Neural cell (in vitro differentiated cells): ENCODE results near the gene ZNF516. TPM values are rescaled to one million over a fixed set of nuclear protein-coding genes. Genes with fewer than 3 reads are reported as not detected.

ENCODE experiments used
- H2AFZ ChIP-seq: fragments of 200-600, 300-800 bp; sonication (generic), shearing (Covaris generic); 2 replicates; pipeline ENCODE4 v1.6.0; 2014; ENCODE audit warnings: low read depth, mild to moderate bottlenecking, antibody characterized with exemption, low read length, moderate library complexity
- H3F3A ChIP-seq: fragments of 200-600 bp; shearing (Covaris generic); 2 replicates; pipeline ENCODE4 v1.6.1; 2016; ENCODE audit warnings: mild to moderate bottlenecking, moderate library complexity, mixed read lengths, antibody characterized with exemption, low read length; ENCODE audit not compliant: insufficient read depth, poor library complexity, severe bottlenecking
- H3K27ac ChIP-seq: fragments of 200-600, 300-800 bp; sonication (generic), shearing (Covaris generic); 2 replicates; pipeline ENCODE4 v1.5.1; 2014; ENCODE audit warnings: mild to moderate bottlenecking, low read length, moderate library complexity
- H3K27me3 ChIP-seq: fragments of 300-800, 200-600 bp; sonication (generic), shearing (Covaris generic); 2 replicates; pipeline ENCODE4 v1.6.0; 2014; ENCODE audit warnings: mild to moderate bottlenecking, low read depth, low read length, moderate library complexity; ENCODE audit not compliant: insufficient read depth
- H3K36me3 ChIP-seq: fragments of 300-800, 200-600 bp; sonication (generic), shearing (Covaris generic); 2 replicates; pipeline ENCODE4 v1.5.1; 2014; ENCODE audit warnings: mild to moderate bottlenecking, antibody characterized with exemption, low read length, moderate library complexity; ENCODE audit not compliant: insufficient read depth
- H3K4me2 ChIP-seq: fragments of 300-800, 200-600 bp; sonication (generic), shearing (Covaris generic); 2 replicates; pipeline ENCODE4 v1.6.0; 2014; ENCODE audit warnings: mild to moderate bottlenecking, low read length
- H3K4me3 ChIP-seq: fragments of 300-800, 200-600 bp; sonication (generic), shearing (Covaris generic); 2 replicates; pipeline ENCODE4 v1.5.1; 2014; ENCODE audit warnings: mild to moderate bottlenecking, low read length, moderate library complexity
- H3K79me2 ChIP-seq: fragments of 200-600 bp; shearing (Covaris generic); replicated peaks from 2 replicates; pipeline ENCODE4 v1.6.0; 2014; ENCODE audit warnings: mild to moderate bottlenecking, low read length, moderate library complexity; ENCODE audit not compliant: insufficient read depth
- H3K9ac ChIP-seq: fragments of 300-800, 200-600 bp; sonication (generic), shearing (Covaris generic); 2 replicates; pipeline ENCODE4 v1.6.1; 2016; ENCODE audit warnings: mild to moderate bottlenecking, low read length, mixed read lengths
- H3K9me2 ChIP-seq: fragments of 200-600 bp; shearing (Covaris generic); 2 replicates; pipeline ENCODE4 v1.6.1; 2016; ENCODE audit warnings: mild to moderate bottlenecking, low read length, mixed read lengths; ENCODE audit not compliant: insufficient read depth
- H3K9me3 ChIP-seq: fragments of 200-600, 300-800 bp; sonication (generic), shearing (Covaris generic); 2 replicates; pipeline ENCODE4 v1.6.1; 2016; ENCODE audit warnings: mild to moderate bottlenecking, mixed run types, low read length, moderate library complexity, mixed read lengths
- H4K20me1 ChIP-seq: fragments of 200-600 bp; shearing (Covaris generic); 2 replicates; pipeline ENCODE4 v1.6.1; 2016; ENCODE audit warnings: mild to moderate bottlenecking, mixed run types; ENCODE audit not compliant: insufficient read depth
- EP300 ChIP-seq: fragments of 450-650 bp; conservative IDR thresholded peaks from 2 replicates; pipeline ENCODE4 v1.6.1; 2014; ENCODE audit warnings: antibody characterized with exemption, mild to moderate bottlenecking, moderate library complexity; ENCODE audit not compliant: poor library complexity, severe bottlenecking
- EZH2 ChIP-seq: fragments of 200-600, 300-800 bp; shearing (Covaris generic), sonication (generic); IDR thresholded peaks from 2 replicates; pipeline ENCODE4 v1.6.1; 2014; ENCODE audit warnings: antibody characterized with exemption, low read length, borderline replicate concordance, mild to moderate bottlenecking; ENCODE audit not compliant: insufficient read depth, poor library complexity, severe bottlenecking
- MXI1 ChIP-seq: fragments of 450-650 bp; conservative IDR thresholded peaks from 2 replicates; pipeline ENCODE4 v1.6.1; 2014; ENCODE audit warnings: antibody characterized with exemption, mild to moderate bottlenecking; ENCODE audit not compliant: poor library complexity, severe bottlenecking
- POLR2AphosphoS5 ChIP-seq: IDR thresholded peaks from 2 replicates; pipeline ENCODE4 v1.6.1; 2012
- RAD21 ChIP-seq: fragments of 450-650 bp; conservative IDR thresholded peaks from 2 replicates; pipeline ENCODE4 v1.6.1; 2014; ENCODE audit warnings: antibody characterized with exemption, mild to moderate bottlenecking, moderate library complexity
- SMC3 ChIP-seq: fragments of 450-650 bp; conservative IDR thresholded peaks from 2 replicates; pipeline ENCODE4 v1.6.1; 2014; ENCODE audit warnings: antibody characterized with exemption, mild to moderate bottlenecking, moderate library complexity; ENCODE audit not compliant: poor library complexity
- TAF1 ChIP-seq: IDR thresholded peaks from 2 replicates; pipeline ENCODE4 v1.6.1; 2012; ENCODE audit warnings: low read depth
- polyA plus RNA-seq: library from polyadenylated mRNA; depleted of rRNA; stranded (reverse); fragments of >200 nt; gene quantifications from 2 replicates; pipeline ENCODE4 v1.2.3, GENCODE V29; 2014
- TF ChIP-seq, protein P1 (sequence below): IDR thresholded peaks from 2 replicates; pipeline ENCODE4 v1.6.1; 2012; ENCODE audit warnings: borderline replicate concordance
- TF ChIP-seq, protein P2 (sequence below): fragments of 450-650 bp; IDR thresholded peaks from 2 replicates; pipeline ENCODE4 v1.5.1; 2014; ENCODE audit warnings: antibody characterized with exemption, mild to moderate bottlenecking, moderate library complexity; ENCODE audit not compliant: poor library complexity, severe bottlenecking

Gene ZNF516
- polyA plus RNA-seq, 1 donor from 2014 or later, result 11.5 TPM

DNA sequence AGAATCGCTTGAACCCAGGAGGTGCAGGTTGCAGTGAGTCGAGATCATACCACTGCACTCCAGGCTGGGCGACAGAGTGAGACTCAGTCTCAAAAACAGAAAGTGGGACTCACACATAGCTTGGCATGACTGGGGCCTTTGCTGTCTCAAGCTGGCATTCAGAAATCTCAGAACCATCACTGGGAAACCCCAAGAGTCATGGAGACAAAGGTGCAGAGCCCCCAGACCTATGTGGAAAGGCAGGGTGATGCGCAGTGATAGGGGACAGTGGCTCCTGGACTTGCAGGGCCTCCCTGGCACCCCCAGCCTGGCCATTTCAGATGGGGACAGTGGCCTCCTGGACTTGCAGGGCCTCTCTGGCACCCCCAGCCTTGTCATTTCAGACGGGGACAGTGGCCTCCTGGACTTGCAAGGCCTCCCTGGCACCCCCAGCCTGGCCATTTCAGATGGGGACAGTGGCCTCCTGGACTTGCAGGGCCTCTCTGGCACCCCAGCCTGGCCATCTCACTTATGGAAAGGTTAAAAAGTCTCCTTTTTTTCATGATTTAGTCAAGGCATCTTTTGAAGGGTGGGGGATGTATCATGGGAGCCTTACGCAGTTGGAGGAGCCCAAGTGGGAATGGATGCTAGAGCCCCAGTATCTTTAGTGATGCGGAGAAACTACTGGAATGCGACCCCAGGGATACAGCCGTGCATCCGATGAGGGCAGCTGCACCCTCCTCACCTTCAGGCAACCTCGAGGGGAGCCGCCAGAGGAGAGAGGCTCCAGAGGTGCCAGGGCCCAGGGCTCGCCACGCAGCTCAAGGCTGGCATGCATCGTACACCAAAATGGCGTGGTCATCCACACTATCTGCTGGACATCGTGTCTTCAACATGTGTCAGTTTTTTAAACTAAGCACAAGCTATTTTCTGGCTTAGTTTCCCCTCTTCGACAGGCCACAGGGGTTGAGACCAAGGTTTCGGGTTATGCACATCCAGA is 30.5 kb downstream of the ZNF516 start:
- no peaks in the 10 kb centered on the region for H3F3A ChIP-seq
- H3K27me3 ChIP-seq, result no peaks in the 10 kb centered on the region
- no peak overlapping the region for H2AFZ ChIP-seq
- no peak overlapping the region for H3K9ac ChIP-seq
- H3K4me3 ChIP-seq, result no peak overlapping the region
- H4K20me1 ChIP-seq, result no peaks in the 10 kb centered on the region
- no peaks in the 10 kb centered on the region for H3K9me3 ChIP-seq
- no peaks in the 10 kb centered on the region for H3K36me3 ChIP-seq
- no peaks in the 10 kb centered on the region for H3K9me2 ChIP-seq
- no peak overlapping the region for H3K27ac ChIP-seq
- H3K79me2 ChIP-seq, result peaks cover 71% of the 10 kb centered on the region
- H3K4me2 ChIP-seq, result no peak overlapping the region
- TF ChIP-seq, protein P1, sequence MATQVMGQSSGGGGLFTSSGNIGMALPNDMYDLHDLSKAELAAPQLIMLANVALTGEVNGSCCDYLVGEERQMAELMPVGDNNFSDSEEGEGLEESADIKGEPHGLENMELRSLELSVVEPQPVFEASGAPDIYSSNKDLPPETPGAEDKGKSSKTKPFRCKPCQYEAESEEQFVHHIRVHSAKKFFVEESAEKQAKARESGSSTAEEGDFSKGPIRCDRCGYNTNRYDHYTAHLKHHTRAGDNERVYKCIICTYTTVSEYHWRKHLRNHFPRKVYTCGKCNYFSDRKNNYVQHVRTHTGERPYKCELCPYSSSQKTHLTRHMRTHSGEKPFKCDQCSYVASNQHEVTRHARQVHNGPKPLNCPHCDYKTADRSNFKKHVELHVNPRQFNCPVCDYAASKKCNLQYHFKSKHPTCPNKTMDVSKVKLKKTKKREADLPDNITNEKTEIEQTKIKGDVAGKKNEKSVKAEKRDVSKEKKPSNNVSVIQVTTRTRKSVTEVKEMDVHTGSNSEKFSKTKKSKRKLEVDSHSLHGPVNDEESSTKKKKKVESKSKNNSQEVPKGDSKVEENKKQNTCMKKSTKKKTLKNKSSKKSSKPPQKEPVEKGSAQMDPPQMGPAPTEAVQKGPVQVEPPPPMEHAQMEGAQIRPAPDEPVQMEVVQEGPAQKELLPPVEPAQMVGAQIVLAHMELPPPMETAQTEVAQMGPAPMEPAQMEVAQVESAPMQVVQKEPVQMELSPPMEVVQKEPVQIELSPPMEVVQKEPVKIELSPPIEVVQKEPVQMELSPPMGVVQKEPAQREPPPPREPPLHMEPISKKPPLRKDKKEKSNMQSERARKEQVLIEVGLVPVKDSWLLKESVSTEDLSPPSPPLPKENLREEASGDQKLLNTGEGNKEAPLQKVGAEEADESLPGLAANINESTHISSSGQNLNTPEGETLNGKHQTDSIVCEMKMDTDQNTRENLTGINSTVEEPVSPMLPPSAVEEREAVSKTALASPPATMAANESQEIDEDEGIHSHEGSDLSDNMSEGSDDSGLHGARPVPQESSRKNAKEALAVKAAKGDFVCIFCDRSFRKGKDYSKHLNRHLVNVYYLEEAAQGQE, result no peak
- TF ChIP-seq POLR2AphosphoS5 (no peak), RAD21 (no peak), MXI1 (no peak), SMC3 (no peak)

DNA sequence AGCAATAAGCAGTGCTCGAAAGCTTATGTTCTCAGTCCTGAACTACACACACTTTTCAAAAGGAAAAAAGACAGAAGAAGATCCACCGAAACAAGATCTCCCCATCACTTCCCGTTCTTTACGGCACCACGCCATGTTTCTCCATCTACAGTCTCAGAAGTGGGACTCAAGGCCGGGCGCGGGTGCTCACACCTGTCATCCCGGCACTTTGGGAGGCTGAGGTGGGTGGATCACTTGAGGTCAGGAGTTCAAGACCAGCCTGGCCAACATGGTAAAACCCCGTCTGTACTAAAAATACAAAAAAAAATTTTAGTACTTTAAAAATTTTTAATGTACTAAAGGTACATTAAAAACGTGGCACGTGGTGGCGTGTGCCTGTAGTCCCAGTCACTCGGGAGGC is 31.2 kb downstream of the ZNF516 start:
- no peaks in the 10 kb centered on the region for H4K20me1 ChIP-seq
- no peaks in the 10 kb centered on the region for H3F3A ChIP-seq
- no peak overlapping the region for H3K9ac ChIP-seq
- H3K4me2 ChIP-seq, result no peak overlapping the region
- no peaks in the 10 kb centered on the region for H3K27me3 ChIP-seq
- H3K9me3 ChIP-seq, result no peaks in the 10 kb centered on the region
- H2AFZ ChIP-seq, result no peak overlapping the region
- peaks cover 71% of the 10 kb centered on the region for H3K79me2 ChIP-seq
- no peaks in the 10 kb centered on the region for H3K36me3 ChIP-seq
- TF ChIP-seq TAF1 (no peak), SMC3 (no peak), EZH2 (no peak)
- H3K9me2 ChIP-seq, result no peaks in the 10 kb centered on the region
- H3K27ac ChIP-seq, result no peak overlapping the region
- H3K4me3 ChIP-seq, result no peak overlapping the region

DNA sequence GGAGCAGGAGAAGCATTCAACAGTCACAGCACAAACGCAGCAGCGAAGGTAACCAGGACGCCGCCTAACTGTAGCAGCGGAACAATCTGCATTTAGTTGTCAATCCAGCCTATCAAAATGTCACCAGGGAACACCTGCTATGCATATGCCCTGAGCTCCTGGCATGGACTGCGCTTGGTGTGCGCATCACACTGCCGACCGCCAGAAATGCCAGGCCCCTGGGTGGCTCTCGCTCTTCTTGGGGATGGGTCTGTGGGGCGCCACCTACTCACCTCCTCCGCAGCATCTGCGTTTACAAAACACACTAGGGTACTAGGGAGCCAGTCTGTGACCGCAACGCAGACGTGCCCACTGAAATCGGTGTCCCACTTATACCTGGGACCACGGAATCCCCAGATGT is 31.7 kb downstream of the ZNF516 start:
- no peaks in the 10 kb centered on the region for H3K9me2 ChIP-seq
- TF ChIP-seq, protein P2, sequence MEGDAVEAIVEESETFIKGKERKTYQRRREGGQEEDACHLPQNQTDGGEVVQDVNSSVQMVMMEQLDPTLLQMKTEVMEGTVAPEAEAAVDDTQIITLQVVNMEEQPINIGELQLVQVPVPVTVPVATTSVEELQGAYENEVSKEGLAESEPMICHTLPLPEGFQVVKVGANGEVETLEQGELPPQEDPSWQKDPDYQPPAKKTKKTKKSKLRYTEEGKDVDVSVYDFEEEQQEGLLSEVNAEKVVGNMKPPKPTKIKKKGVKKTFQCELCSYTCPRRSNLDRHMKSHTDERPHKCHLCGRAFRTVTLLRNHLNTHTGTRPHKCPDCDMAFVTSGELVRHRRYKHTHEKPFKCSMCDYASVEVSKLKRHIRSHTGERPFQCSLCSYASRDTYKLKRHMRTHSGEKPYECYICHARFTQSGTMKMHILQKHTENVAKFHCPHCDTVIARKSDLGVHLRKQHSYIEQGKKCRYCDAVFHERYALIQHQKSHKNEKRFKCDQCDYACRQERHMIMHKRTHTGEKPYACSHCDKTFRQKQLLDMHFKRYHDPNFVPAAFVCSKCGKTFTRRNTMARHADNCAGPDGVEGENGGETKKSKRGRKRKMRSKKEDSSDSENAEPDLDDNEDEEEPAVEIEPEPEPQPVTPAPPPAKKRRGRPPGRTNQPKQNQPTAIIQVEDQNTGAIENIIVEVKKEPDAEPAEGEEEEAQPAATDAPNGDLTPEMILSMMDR, result no peak
- peak; percentile 35 for TF ChIP-seq POLR2AphosphoS5
- TF ChIP-seq EP300, result peak; percentile 42
- H3K79me2 ChIP-seq, result peaks cover 68% of the 10 kb centered on the region
- peak overlapping the region; percentile 34 for H3K4me3 ChIP-seq
- H4K20me1 ChIP-seq, result no peaks in the 10 kb centered on the region
- H3K9me3 ChIP-seq, result no peaks in the 10 kb centered on the region
- no peak overlapping the region for H2AFZ ChIP-seq
- H3K36me3 ChIP-seq, result no peaks in the 10 kb centered on the region
- H3F3A ChIP-seq, result no peaks in the 10 kb centered on the region
- no peak overlapping the region for H3K9ac ChIP-seq
- H3K4me2 ChIP-seq, result no peak overlapping the region
- no peaks in the 10 kb centered on the region for H3K27me3 ChIP-seq
- H3K27ac ChIP-seq, result peak overlapping the region; percentile 20
